Measurements from ENCODE around the gene NRL. TPM values are rescaled to one million over a fixed set of nuclear protein-coding genes. Genes with fewer than 3 reads are reported as not detected.

Gene NRL
- total RNA-seq, 1 experiment from 2014 or later: 1.3 TPM

Small RNAs within 50 kb of the gene (microRNA-seq; reads per million reads assigned to microRNA genes)
- not detected for gene MIR7703 (ENCODE audit: borderline number of aligned reads)

Other genes starting within 250 kb of the NRL start
- 14.5 to 14.9 TPM (median 14.8 TPM) in 3 replicates for gene DHRS4, start 161.2 kb downstream of the NRL start, total RNA-seq (2021)
- 8.7 to 10.2 TPM (median 9.7 TPM) in 3 replicates for gene DHRS4L2, start 126.0 kb downstream of the NRL start, total RNA-seq (2021)
- gene CARMIL3, start 62.9 kb downstream of the NRL start, total RNA-seq (2021): 10.6 to 13.0 TPM (median 11.4 TPM) in 3 replicates
- not detected in 3 replicates for gene CPNE6, start 43.4 kb downstream of the NRL start, total RNA-seq (2021)
- 51.2 to 67.0 TPM (median 59.2 TPM) in 3 replicates for gene PCK2, start 20.6 kb downstream of the NRL start, total RNA-seq (2021)
- gene DCAF11, start 172 bp downstream of the NRL start, total RNA-seq (2021): 73.6 to 90.2 TPM (median 77.3 TPM) in 3 replicates
- 0.25 to 0.39 TPM in 2 of 3 replicates, not detected in the other for gene FITM1, start 15.7 kb upstream of the NRL start, total RNA-seq (2021)
- 76.8 to 99.1 TPM (median 98.8 TPM) in 3 replicates for gene PSME1, start 21.2 kb upstream of the NRL start, total RNA-seq (2021)
- gene EMC9, start 26.6 kb upstream of the NRL start, total RNA-seq (2021): 41.3 to 47.9 TPM (median 44.4 TPM) in 3 replicates
- gene PSME2, start 31.7 kb upstream of the NRL start, total RNA-seq (2021): 103 to 112 TPM (median 103 TPM) in 3 replicates
- 63.0 to 86.2 TPM (median 68.4 TPM) in 3 replicates for gene RNF31, start 32.5 kb upstream of the NRL start, total RNA-seq (2021)
- gene IRF9, start 46.3 kb upstream of the NRL start, total RNA-seq (2021): 15.6 to 16.2 TPM (median 15.7 TPM) in 3 replicates
- 29.6 to 32.2 TPM (median 31.5 TPM) in 3 replicates for gene REC8, start 57.1 kb upstream of the NRL start, total RNA-seq (2021)
- gene IPO4, start 73.9 kb upstream of the NRL start, total RNA-seq (2021): 87.6 to 128 TPM (median 91.2 TPM) in 3 replicates
- gene TM9SF1, start 80.5 kb upstream of the NRL start, total RNA-seq (2021): 27.9 to 29.2 TPM (median 28.4 TPM) in 3 replicates
- gene TSSK4, start 90.7 kb upstream of the NRL start, total RNA-seq (2021): 0.13 to 0.16 TPM in 2 of 3 replicates, not detected in the other
- gene CHMP4A, start 98.5 kb upstream of the NRL start, total RNA-seq (2021): 32.7 to 38.5 TPM (median 36.5 TPM) in 3 replicates
- gene MDP1, start 101.1 kb upstream of the NRL start, total RNA-seq (2021): 12.6 to 18.4 TPM (median 16.9 TPM) in 3 replicates
- gene NEDD8, start 117.4 kb upstream of the NRL start, total RNA-seq (2021): 218 to 233 TPM (median 221 TPM) in 3 replicates
- 74.2 to 82.3 TPM (median 78.4 TPM) in 3 replicates for gene GMPR2, start 118.0 kb upstream of the NRL start, total RNA-seq (2021)
- gene TINF2, start 127.7 kb upstream of the NRL start, total RNA-seq (2021): 32.2 to 39.8 TPM (median 35.7 TPM) in 3 replicates
- 2.5 to 5.2 TPM (median 4.4 TPM) in 3 replicates for gene TGM1, start 148.2 kb upstream of the NRL start, total RNA-seq (2021)
- 22.3 to 28.1 TPM (median 27.1 TPM) in 3 replicates for gene RABGGTA, start 156.6 kb upstream of the NRL start, total RNA-seq (2021)
- 13.9 to 16.7 TPM (median 15.4 TPM) in 3 replicates for gene DHRS1, start 184.8 kb upstream of the NRL start, total RNA-seq (2021)
- gene NOP9, start 184.9 kb upstream of the NRL start, total RNA-seq (2021): 34.3 to 44.4 TPM (median 35.0 TPM) in 3 replicates
- 4.7 to 6.1 TPM (median 5.6 TPM) in 3 replicates for gene CIDEB, start 193.0 kb upstream of the NRL start, total RNA-seq (2021)
- 9.1 to 12.9 TPM (median 9.8 TPM) in 3 replicates for gene LTB4R2, start 195.2 kb upstream of the NRL start, total RNA-seq (2021)
- gene LTB4R, start 196.6 kb upstream of the NRL start, total RNA-seq (2021): 6.9 to 9.4 TPM (median 7.6 TPM) in 3 replicates
- 0.96 to 2.4 TPM (median 1.1 TPM) in 3 replicates for gene ADCY4, start 220.1 kb upstream of the NRL start, total RNA-seq (2021)
- 0.37 to 1.2 TPM (median 0.83 TPM) in 3 replicates for gene RIPK3, start 225.0 kb upstream of the NRL start, total RNA-seq (2021)